Stimulated activated CD4-positive, alpha-beta T cell treated with anti-CD3 and anti-CD28 coated beads, Interleukin-12 subunit alpha, Interleukin-12 subunit beta, amount 100 ng/mL, for 48 hours (primary cell): ENCODE results near the gene KAZN.

ENCODE experiments used
- DNase-seq, 3 donors: peaks; one replicate each; pipeline ENCODE4 v3.0.0-alpha.2; 2020; ENCODE audit warnings: low read depth in 2 of 3, low spot score in 1 of 3

The KAZN gene

DNA sequence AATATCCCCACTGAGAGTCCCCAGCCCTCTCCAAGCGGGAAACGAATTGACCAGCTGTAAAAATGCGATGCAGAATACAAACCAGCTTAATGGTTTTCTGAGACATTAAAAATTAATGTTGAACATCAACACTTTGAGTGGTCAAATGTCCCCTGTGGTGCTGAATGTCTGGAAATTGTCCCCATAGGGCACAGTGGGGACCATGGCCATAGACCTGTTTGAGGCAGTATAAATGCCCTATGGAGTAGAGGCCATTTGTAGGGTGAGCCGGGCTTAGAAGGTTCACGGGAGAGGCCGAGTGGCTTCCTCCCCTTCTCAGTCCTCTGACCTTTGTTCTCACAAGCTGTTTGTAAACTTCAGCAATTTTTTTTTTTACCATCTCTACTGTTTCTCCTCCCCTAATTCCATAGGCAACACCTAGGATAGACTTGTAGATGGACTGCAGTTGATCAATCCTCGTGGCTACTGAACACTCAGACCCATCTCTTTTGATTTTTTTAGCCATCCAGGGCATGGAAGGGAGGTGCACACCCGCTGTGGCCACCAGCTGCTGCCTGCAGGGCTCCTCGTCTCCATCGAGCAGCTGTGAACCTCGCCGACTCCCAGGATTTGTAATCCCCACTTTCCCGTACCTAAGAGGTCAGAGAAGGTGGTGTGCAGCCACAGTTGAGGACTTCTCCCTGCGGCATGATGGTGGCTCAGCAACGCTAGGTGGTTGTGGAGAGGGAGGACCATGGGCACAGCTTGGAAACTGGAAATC is 41.0 kb downstream of the KAZN start:
- no peak for DNase-seq

GRCh38 chr1:14642712-14643111 is 44.2 kb downstream of the KAZN start:
- DNase-seq: no peak

GRCh38 chr1:14646973-14647372 is 48.5 kb downstream of the KAZN start:
- DNase-seq: no peak

DNA sequence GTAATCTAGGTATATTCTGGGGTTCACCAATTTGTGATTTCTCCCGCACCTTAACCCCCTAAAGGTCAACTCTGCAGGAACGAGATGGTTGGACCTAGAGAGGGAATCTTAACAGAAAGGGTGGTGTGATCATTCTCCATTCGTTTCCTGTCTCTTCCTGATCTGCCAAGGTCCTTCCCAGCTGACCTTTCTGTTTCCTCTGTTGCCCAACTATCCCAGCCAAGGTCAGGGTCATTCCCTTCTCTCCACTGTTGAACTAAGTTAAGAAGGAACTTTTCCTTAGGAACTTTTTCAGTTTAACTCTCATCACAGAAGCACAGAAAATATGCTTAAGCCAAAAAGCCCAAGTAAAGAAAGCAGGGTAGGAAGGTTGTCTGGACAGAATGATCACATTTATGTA is 49.3 kb downstream of the KAZN start:
- DNase-seq: no peak

GRCh38 chr1:14648391-14648790 is 49.9 kb downstream of the KAZN start:
- DNase-seq: no peak

DNA sequence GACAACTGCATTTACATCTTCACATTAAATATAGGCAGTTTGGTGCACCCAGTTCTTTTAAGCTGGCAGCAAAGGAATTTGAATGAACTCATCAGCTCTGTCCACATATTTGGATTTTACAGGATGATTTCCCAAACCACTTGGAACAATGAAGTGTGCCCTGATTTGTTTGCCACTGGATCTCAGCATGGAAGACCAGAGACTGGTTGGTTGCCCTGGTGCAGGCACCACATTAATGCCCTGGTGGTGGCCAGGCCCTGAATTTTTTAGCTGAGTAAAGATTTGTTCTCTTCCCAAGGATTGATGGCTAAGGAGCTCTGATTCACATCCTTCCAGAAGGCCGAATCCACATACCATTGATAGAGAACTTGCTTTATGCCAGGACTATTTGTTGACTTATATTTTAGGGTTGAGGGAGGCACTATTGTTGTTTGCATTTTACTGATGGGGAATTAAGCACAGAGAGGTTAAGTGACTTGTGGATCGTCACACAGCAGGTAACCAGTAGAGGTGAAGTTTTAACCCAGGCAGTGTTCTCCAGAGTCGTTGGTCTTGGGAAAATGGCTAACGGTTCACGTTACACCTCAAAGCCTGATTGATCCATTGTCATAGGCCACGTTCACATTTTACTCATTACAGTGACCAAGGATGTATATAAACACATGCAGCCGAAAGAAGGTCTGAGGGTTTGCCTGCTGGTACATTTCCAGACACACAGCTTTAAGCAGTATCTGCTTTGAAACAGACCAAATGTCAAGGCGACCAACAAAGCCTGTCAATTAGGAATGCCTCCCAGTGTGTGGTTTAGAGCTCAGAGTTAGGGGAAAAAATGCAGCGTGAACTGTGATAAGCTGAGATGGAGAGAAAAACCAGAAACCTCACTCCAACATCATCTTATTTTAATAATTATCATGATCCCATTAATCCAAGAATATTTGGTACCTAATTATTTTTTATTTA is 50.7 kb downstream of the KAZN start:
- no peak for DNase-seq

DNA sequence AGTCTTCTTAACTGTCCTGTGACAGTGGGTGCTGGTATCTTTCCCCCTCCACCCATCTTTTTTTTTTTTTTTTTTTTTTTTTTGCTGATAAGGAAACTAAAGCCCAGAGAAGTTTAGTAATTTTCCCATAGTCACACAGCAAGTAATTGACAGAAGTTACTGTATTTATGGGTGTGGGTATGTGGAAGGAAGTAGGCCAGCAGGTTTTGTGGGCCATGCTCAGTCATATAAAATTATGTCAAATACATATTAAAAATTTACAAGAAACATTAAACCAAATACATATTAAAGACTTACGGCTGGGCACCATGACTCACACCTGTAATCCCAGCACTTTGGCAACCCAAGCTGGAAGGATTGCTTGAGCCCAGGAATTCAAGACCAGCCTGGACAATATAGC is 51.5 kb downstream of the KAZN start:
- no peak for DNase-seq

DNA sequence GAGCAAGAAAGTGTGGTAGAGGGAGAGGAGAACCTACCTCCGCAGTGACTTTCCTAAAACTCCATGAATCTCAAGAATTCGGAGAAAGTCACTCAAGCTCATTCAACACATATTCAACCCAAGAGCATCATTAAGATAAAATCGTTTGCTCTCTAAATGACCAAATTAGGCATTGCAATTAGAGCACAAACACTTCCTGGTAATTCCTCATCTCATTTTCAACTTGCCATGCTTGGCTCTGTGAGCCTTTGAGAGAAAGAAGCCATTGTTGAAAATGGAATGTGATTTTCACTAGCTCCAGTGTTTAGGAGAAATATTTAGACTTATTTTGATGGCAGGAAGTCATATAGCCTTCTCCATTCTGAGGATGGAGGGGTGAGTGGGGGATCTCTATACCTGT is 52.5 kb downstream of the KAZN start:
- no peak for DNase-seq

DNA sequence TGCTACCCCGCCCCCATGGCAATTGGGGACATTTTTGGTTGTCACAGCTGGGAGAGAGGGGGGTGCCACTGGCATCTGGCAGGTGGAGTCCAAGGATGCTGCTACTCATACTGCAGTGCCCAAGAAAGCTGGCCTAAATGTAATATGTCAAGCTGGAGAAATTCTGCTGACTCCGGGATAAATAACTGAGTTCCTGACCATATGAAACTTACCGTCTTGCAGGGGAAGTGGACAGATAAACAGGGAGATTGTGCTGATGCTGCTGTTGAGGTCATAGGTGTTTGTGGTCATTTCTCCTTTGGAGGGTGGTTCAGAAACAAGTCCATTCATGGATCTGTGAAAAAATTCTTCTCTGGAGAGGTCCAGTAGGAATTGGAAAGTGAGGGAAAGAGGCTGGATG is 54.4 kb downstream of the KAZN start:
- no peak for DNase-seq

GRCh38 chr1:14653461-14653960 is 55.0 kb downstream of the KAZN start:
- no peak for DNase-seq

- DNase-seq: no peak
Observed at GRCh38 chr1:14654554-14654953, 56.1 kb downstream of the KAZN start.

DNA sequence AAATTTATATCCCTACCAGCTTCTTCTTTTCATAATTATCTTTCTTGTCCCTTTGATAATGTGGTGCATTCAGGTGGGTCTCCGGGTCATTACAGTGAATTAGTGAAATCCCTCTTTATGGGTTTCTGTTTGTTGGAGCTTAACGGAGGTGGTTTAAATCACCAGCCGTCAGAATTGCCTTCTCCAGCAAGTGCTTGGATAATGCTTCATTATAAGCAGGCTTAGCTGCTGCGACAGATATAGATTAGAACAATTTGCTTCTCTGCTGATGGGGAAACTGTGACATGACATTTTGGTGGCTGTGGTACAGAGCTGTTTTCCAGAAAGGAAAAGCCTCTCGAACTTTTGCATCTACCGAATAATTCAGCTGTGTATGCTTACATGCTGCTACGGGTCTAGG is 56.9 kb downstream of the KAZN start:
- no peak for DNase-seq

GRCh38 chr1:14656384-14656937 is 58.0 kb downstream of the KAZN start:
- DNase-seq: no peak

GRCh38 chr1:14658642-14659041 is 60.2 kb downstream of the KAZN start:
- DNase-seq: no peak

- no peak for DNase-seq
Observed at GRCh38 chr1:14659913-14660312, 61.4 kb downstream of the KAZN start.

DNA sequence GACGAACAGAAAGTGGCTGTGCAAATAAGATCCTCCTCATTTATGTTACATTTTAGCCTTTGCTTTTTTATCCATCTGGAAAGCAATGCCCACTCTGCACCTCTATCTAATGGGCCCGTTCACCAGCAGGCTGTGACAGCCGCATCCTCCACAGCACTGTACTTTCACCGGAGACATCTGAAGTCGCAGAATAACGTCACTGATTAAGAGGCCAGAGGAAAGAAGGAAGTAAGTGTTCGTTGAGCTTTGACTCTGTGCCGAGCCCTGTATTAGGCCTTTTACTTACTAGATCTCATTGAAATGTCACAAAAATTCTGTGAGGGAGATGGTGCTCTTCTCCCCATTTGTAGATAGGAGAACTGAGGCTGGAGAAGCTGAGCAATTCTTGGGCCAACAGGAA is 62.3 kb downstream of the KAZN start:
- DNase-seq: no peak

GRCh38 chr1:14661222-14661621 is 62.7 kb downstream of the KAZN start:
- DNase-seq: no peak

DNA sequence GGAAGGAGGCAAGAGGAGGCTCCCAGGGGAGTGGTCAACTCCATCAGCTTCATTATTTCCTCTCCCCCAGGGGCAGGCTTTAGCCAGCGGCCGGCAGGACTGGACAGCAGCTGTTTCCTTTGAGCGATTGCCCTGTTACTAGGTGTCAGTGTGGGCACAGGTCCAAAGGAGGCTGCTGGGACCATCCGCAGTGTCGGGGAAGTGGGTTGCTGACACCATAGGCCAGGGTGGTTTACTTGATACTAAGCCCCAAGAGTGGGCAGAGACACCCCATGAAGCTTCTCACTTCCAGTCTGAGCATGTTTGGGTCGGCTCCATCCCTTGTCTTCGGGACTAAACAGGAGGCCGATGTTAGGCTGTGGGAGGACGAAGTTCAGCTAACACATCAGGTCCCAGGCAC is 63.6 kb downstream of the KAZN start:
- no peak for DNase-seq

GRCh38 chr1:14663773-14664172 is 65.3 kb downstream of the KAZN start:
- no peak for DNase-seq

GRCh38 chr1:14666373-14666772 is 67.9 kb downstream of the KAZN start:
- no peak for DNase-seq

- no peak for DNase-seq
Observed at GRCh38 chr1:14666962-14667650, 68.6 kb downstream of the KAZN start.
